HG03095 (cell line): ENCODE data around the gene HLA-DOA.

Experiments
- ATAC-seq: cut with Tn5 transposase; IDR thresholded peaks from one replicate; pipeline ENCODE4 v1.9.1; 2021; ENCODE audit warnings: moderate library complexity; ENCODE audit not compliant: unreplicated experiment

The HLA-DOA gene

GRCh38 chr6:33008944-33009861 is at the start of gene HLA-DOA:
Gene HLA-DOA, minus strand, starts transcription at chr6:33009591.
- peak; percentile 83 for ATAC-seq

DNA sequence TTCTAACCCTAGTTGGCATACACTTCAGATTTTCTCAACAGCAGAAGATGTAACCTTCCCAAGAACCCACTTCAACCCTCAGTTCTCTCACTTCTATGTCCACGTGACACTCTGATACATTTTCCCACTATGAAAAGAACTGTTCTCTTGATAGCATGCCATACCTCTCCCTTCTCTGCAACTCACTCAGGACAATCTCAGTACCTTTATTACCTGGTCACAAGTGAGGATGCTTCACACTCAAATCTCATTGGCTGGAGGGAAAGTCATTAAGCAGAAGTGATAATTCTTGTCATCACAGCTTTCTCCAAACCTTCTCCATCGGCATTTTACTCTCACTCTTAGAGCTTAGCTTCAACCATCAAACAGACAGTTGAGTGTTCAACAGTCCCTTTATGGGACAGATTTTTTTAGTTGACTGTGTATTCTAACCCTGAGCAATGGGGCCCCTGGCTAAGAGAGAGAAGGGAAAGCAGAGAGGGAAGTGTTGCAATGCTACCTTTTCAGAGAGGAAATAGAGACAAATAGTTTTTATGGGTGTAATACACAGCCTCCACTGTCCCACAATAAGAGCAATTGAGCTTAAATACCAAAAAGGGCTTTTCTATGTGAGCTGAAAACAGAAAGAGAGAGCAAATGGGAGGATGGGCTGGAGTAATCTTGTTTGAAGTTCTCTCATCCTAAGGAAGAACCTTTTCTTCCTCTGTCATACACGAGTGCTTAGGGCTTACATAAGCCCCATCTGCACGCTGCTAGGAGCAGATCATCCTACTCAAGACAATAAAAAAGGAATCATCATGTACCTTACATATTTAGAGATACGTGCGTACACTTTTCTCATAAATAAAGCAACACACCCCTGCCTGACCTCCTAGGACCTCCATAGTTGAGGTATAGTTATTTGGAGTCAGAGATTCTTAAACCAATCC is 48.1 kb upstream of the HLA-DOA start:
- ATAC-seq = no peak

DNA sequence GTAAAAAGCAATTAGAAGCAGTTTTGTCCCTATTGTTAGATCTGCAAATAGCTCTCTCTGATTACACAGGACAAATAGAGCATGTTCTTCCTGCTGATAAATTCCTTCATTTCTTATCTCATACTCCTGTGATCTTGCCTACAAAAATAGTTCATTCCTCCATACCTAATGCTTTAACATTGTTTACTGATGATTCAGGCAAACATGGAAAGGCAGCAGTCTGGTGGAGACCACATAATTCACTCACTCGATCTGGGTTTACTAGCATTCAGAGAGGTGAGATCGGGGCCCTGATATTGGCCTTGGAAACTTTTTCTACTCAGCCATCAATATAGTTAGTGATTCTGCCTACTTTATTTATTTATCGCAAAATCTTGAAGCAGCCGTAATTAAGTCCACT is 43.8 kb upstream of the HLA-DOA start:
- ATAC-seq = no peak

DNA sequence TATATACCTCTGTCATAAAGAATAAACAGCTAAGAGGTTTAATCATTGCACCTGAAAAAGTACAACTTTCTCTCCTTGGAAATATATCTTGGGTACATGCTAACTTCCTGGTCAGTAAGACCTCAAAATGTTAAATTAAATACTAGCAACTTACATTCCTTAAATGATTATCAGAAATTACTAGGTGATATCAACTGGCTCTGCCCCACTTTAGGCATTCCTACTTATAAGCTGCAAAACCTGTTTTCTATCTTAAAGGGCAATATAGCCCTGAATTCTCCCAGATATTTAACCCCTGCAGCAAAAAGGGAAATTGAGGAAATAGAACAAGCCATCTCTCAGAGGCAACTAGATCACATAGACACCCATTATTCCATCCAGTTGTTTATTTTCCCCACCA is 43.2 kb upstream of the HLA-DOA start:
- ATAC-seq = no peak

DNA sequence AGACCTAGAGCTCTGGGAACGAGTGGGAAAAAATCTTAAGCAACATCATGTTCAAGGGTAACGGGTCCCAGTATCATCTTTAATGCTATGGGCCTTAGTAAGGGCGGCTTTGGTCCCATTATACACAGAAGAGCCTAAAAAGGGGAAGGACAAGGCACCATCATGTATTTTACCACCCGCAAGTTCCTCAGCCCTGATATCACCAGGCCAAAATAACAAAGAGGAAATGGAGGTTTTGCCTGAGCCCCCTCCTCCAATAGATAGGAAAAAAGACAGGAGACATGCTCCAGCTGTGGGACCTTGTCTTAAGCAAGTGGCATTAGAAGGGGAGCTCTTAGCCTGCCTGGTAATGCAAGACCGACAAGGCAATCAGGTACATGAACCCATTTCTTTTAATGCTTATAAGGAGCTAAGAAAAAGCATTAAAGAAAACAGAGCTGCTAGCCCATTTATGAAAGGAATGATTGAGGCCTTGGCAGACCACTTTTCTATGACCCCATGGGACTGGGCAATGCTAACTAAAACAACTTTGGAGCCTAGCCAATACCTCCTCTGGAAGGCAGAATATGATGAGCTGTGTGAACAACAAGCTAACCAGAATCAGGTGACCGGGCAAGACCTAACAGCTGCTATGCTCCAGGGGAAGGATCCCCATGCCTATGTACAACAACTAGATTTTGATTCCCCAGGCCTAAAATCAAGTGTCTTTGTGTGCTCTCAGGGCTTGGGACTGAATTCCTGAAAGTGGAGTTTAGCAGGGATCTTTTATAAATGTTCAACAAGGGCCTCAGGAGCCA is 40.8 kb upstream of the HLA-DOA start:
- ATAC-seq = no peak

GRCh38 chr6:33049323-33050013 is 40.1 kb upstream of the HLA-DOA start:
- ATAC-seq = no peak

DNA sequence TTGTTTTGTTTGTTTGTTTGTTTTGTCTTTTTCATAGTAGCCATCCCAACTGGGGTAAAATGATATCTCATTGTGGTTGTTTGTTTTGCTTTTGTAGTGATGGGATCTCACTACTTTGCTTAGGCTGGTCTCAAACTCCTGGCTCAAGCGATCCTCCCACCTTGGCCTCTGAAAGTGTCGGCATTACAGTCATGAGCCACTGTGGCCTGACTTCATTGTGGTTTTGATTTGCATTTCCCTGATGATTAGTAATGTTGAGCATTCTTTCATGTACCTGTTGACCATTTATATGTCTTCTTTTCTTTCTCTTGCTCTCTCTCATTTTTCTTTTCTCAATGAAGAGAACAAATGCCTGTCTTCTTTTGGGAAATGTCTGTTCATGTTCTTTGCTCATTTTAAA is 30.8 kb upstream of the HLA-DOA start:
- no peak for ATAC-seq

GRCh38 chr6:33036535-33036934 is 27.1 kb upstream of the HLA-DOA start:
- ATAC-seq = no peak

DNA sequence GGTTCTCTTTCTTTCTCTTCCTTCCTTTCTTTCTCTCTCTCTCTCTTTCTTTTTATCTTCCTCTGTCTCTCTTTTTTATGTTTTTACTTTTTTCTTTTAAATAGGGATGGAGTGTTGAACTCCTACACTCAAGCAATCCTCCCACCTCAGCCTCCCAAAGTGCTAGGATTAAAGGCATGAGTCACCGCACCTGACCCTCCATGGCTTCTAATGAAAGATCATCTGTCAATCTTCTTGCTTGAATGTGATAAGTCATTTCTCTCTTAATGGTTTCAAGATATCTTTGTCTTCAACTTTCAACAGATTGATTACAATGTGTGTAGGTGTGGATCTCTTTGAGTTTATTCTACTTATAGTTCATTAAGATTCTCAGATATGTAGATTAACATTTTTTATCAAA is 25.2 kb upstream of the HLA-DOA start:
- ATAC-seq = no peak

DNA sequence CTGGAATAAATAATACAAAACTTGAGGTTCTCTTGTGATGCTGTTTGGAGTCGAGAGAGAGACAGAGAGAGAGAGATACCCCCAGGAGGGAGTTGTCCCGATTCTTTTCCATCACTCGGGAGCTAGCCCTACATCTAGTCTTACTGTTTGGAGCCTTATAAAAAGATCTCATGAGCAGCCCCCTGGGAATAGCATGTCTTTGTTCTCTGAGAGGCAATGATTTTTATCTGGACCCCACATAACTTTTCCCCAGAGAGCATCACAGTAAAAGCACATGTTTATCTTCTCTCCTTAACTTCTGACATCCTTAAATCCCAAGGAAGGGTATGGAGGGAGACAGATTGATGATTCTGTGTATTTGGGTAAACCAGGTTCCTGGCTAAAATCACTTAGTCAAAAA is 20.9 kb upstream of the HLA-DOA start:
- no peak for ATAC-seq

- peak; percentile 64 for ATAC-seq
Observed at GRCh38 chr6:33029328-33030184, 20.2 kb upstream of the HLA-DOA start.

DNA sequence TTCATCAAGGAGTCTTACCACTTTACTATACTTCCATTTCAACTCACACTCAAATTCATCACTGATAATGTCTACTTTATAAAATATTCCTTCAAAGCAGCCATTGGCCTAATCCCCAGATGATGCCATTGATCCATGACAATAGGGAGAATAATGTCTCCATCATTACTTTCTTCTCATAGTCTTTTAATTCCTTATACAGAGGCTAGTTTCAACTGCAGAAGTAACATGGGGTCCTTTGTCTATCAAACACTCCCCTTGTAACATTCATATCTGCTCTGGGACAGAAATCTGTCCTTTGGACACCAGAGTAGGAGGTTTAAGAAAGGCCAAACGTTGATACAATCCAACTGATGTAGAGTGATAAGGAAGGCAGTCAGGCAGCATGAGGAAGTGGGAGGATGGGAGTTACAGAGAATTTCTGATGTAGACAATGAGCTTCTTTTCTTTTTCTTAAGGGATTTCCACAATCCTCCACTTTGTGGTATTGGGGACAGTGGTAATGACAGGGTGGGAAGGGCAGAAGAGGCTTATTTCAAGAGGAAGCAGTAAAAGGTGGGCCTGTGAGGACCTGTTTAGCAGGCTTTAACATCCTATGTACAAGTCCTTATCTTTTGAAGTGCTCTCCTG is 18.9 kb upstream of the HLA-DOA start:
- ATAC-seq = no peak

- no peak for ATAC-seq
Observed at GRCh38 chr6:33024521-33024920, 15.1 kb upstream of the HLA-DOA start.

- no peak for ATAC-seq
Observed at GRCh38 chr6:33023536-33023935, 14.1 kb upstream of the HLA-DOA start.

- no peak for ATAC-seq
Observed at GRCh38 chr6:33021917-33022316, 12.5 kb upstream of the HLA-DOA start.

- no peak for ATAC-seq
Observed at GRCh38 chr6:33019372-33019771, 10.0 kb upstream of the HLA-DOA start.

GRCh38 chr6:33018904-33019303 is 9.5 kb upstream of the HLA-DOA start:
- ATAC-seq = peak; percentile 76

DNA sequence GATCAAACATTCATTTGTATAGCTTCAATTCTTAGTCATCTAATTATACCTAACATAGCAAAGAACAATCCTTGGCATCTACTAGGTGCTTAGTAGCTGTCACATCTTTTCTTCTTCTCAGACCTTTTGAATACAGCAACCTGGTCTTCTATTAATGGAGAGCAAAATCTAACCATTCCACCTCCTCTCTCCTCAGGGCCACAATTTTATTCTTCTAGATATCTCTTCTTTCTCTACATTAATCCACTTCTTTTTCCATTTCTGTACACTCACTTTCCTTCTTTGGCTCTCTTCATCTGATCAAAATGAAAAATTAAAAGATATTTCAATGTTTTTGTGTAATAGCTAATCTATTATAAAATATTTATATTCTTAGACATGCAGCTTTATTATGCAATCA is 9.0 kb upstream of the HLA-DOA start:
- ATAC-seq = no peak
